Epithelial cell of esophagus (primary cell): ENCODE results near the gene WSCD2.

Source experiments
- DNase-seq: peaks from one replicate; pipeline ENCODE4 v3.0.0; 2010; ENCODE audit warnings: low read depth
- H3K4me3 ChIP-seq: 2 replicates; pipeline ENCODE4 v1.5.1; 2011; ENCODE audit warnings: mild to moderate bottlenecking, low read length, control low read depth
- CTCF ChIP-seq: IDR thresholded peaks from 2 replicates; pipeline ENCODE4 v1.5.1; 2011; ENCODE audit warnings: low read depth, mild to moderate bottlenecking, low read length, control low read depth, inconsistent platforms; ENCODE audit not compliant: insufficient read depth; ENCODE audit errors: missing control alignments

Gene WSCD2

DNA sequence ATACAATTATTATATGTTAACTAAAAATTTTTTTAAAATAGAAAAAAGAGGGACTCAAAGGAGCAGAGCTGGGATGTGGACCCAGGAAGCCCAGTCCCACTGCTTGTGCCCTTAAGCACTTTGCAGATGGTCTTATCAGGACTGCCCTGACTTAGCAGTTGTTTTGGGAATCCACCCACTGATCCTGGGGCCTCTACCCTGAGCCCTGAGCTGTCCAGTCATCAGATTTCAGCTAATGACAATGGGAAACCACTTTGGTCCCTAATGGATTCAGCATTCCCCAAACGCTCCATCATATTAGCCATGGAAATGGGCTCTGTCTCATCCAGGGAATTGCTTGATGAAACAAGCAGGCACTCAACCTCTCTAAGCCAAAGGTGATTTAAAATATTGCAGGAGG, 22.5 kb upstream of the WSCD2 start:
- DNase-seq, result no peak
- TF ChIP-seq CTCF, result no peak
- no peak overlapping the region for H3K4me3 ChIP-seq

DNA sequence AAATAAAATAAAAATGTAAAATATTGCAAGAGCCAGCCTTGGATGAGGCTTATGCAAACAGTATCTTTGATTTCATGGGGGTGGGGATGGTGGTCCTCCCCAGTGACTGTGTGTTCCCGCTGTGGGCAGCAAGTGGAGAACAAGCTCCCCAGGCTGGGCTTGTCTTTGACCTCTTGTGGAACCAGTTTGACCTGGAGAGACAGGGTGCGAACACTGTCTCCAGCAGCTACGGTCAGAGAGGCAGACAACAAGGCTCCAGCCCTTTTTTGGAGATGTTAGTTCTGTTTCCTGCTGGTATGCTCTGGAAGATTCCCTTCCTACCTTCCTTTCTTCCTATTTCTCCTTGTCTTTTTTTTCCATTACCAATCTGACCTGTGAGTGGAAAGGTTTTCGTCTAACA, 21.8 kb upstream of the WSCD2 start:
- DNase-seq, result no peak
- no peak overlapping the region for H3K4me3 ChIP-seq
- no peak for TF ChIP-seq CTCF

DNA sequence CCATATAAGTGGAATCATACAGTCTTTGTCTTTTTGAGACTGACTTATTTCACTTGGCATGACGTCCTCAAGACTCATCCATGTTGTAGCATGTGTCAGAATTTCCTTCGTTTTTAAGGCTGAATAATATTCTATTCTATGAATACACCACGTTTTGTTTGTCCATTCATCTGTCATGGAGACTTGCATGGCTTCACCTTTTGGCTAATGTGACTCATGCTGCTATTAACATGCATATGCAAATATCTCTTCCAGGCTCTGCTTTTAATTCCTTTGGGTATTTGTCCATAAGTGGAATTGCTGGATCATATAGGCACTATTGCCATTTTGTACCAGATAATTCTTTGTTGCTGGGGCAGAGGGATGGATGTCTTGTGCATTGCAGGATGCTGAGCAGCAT, 19.6 kb upstream of the WSCD2 start:
- no peak overlapping the region for H3K4me3 ChIP-seq
- DNase-seq, result no peak
- TF ChIP-seq CTCF, result no peak

DNA sequence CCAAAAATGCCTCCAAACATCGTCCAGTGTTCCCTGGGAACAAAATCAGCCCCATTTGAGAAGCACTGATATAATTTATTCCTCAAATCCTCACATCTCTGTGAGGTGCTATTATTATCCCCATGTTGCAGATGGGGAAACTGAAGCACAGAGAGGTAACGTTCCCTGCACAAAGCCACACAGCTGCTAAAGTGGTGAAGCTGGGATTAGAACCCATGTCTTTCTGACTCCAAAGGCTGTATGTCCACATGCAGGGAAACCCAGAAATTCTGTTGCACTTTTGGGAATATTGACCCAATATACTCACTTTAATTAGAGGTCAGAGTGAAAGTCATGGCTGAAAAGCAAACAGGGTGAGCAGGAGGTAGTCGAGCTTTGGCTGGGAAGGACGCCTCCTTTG, 19.1 kb upstream of the WSCD2 start:
- no peak for DNase-seq
- no peak for TF ChIP-seq CTCF
- no peak overlapping the region for H3K4me3 ChIP-seq

- no peak for TF ChIP-seq CTCF
- H3K4me3 ChIP-seq, result no peak overlapping the region
- DNase-seq, result no peak
These were observed 18.2 kb upstream of the WSCD2 start for GRCh38 chr12:108110844-108111243.

DNA sequence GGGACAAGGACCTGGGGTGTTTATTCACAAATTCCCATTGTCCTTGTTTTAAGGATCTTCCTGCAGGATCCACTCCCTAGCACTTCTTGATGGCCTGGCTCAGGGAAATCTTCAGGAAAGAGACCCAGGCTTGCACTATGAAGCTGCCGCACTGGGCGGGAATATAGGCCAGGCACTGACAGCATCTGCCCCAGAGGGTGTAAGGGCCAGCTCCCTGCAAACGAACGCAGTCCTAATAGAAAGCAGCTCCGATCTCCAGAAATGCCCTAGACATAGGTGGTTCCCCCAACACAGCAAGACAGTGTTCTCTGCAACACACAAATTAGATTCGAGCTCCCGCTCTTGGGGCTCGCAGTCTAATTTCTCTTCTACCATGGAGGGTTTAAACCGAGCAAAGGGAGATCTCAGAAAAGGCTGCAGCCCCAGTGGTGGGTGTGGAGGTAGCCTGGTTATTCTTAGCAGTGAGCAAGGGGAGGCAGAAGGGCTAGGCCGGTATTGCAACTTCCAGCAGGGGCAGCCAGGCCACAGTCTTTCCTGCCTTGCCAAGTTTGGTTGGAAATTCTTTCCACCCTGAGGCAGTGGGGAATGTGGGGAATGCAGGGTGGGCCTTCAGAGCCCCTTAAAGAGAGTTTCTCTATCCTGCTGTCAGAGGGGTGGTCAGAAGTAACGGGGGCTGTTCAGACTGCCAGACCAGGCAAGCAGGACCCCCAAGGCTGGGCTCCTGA, 16.1 kb upstream of the WSCD2 start:
- no peak overlapping the region for H3K4me3 ChIP-seq
- TF ChIP-seq CTCF, result no peak
- no peak for DNase-seq
